Stimulated activated CD4-positive, alpha-beta T cell treated with anti-CD3 and anti-CD28 coated beads, Interleukin-1b, Interleukin-23, amount 100 ng/mL, for 24 hours (primary cell): Measurements from ENCODE around the gene COL27A1.

ENCODE experiments used
- DNase-seq, 4 experiments: peaks; one replicate each; pipeline ENCODE4 v3.0.0-alpha.2; 2020; ENCODE audit warnings: low read depth in 4 of 4, low spot score in 1 of 4

COL27A1 gene

GRCh38 chr9:114149181-114149580 lies 6.2 kb upstream of the COL27A1 start:
- no peak for DNase-seq

GRCh38 chr9:114149765-114150340 lies 5.5 kb upstream of the COL27A1 start:
- no peak for DNase-seq

GRCh38 chr9:114150608-114151007 lies 4.7 kb upstream of the COL27A1 start:
- no peak for DNase-seq

- DNase-seq, result no peak
Measured at GRCh38 chr9:114151426-114151956, 3.8 kb upstream of the COL27A1 start.

- no peak for DNase-seq
Measured at GRCh38 chr9:114153761-114154599, 1.4 kb upstream of the COL27A1 start.

- no peak for DNase-seq
Measured at GRCh38 chr9:114154600-114155102, 686 bp upstream of the COL27A1 start.

GRCh38 chr9:114155995-114156656 lies 789 bp downstream of the COL27A1 start:
- DNase-seq, result peak in 1 of 4 experiments; percentile 36

GRCh38 chr9:114156657-114157421 lies 1.5 kb downstream of the COL27A1 start:
- peak in 1 of 4 experiments; percentile 15 for DNase-seq

- no peak for DNase-seq
Measured at GRCh38 chr9:114157516-114158176, 2.3 kb downstream of the COL27A1 start.

- DNase-seq, result no peak
Measured at GRCh38 chr9:114158482-114159130, 3.3 kb downstream of the COL27A1 start.

- no peak for DNase-seq
Measured at GRCh38 chr9:114159691-114160090, 4.4 kb downstream of the COL27A1 start.

GRCh38 chr9:114161513-114161912 lies 6.2 kb downstream of the COL27A1 start:
- DNase-seq, result no peak

- DNase-seq, result no peak
Measured at GRCh38 chr9:114163517-114163951, 8.2 kb downstream of the COL27A1 start.

GRCh38 chr9:114164191-114164794 lies 9.0 kb downstream of the COL27A1 start:
- DNase-seq, result no peak

- DNase-seq, result no peak
Measured at GRCh38 chr9:114165407-114166102, 10.2 kb downstream of the COL27A1 start.

- DNase-seq, result no peak
Measured at GRCh38 chr9:114166103-114166470, 10.8 kb downstream of the COL27A1 start.

GRCh38 chr9:114166614-114167572 lies 11.6 kb downstream of the COL27A1 start:
- no peak for DNase-seq
